ENCODE results near the gene PAX3.

Gene PAX3

GRCh38 chr2:222264791-222265320 lies 33.9 kb downstream of the PAX3 start:
- DNase-seq: no peak

GRCh38 chr2:222261504-222261903 lies 37.3 kb downstream of the PAX3 start:
- no peak for DNase-seq

DNA sequence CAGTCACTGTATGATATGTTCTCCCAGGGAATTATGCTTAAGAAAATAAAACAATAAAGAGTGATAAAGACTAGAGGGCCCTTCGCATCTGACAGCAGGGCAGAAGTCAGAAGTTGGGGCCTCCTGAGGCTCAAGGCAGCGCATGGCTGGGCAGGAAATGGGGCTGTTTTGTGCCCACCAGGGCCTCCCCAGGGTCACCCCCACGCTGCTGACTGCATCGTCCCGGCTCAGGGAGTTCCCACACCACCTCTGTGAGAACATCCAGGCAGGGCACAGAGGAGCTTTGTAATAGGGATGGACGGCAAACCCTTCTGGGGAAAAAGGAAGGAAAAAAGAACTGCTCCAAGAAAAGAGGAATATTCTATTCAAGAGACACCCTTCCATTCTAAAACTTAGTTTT lies 41.2 kb downstream of the PAX3 start:
- no peak for DNase-seq

GRCh38 chr2:222256250-222256649 lies 42.5 kb downstream of the PAX3 start:
- no peak for DNase-seq

GRCh38 chr2:222255090-222255489 lies 43.7 kb downstream of the PAX3 start:
- no peak for DNase-seq

DNA sequence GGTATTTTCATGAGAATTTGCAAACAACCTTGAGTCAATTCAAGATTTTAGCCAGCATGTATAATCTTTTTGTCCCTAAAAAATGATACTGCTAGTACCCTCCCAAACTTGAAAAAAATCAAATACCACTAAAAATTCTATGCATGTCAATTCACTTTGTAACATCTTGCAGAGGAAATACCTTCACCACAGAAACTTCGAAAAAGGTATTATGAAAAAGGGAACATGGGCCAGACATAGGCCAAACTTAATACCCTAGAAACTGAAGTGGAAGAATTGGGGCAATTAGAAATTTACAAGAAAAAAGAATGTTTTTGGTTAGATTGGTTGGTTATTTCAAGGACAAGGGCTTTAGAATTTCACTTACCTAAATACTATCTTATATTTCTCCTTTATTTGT lies 48.5 kb downstream of the PAX3 start:
- no peak for DNase-seq

- no peak for DNase-seq
Observed at GRCh38 chr2:222249444-222249843, 49.4 kb downstream of the PAX3 start.

GRCh38 chr2:222248818-222249217 lies 50.0 kb downstream of the PAX3 start:
- DNase-seq: no peak

DNA sequence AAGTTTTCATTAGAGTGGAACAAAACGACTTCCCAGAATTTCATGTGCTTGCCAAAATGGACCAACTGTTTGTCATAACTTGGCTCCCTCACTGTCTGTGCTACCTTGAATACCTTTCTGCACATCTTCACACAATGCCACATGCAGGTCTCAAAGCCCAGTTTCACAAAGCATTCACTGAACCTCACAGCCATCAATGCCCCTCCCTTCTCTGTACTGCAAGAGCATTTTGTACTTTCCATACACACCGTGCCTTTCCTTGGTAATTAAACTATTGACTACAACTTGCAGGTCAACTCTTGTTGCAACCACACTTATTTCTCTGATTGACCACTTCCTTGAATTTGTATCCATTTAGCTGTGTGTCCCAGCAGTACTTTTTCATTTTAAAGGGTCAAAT lies 50.5 kb downstream of the PAX3 start:
- no peak for DNase-seq

- DNase-seq: no peak
Observed at GRCh38 chr2:222242532-222242931, 56.3 kb downstream of the PAX3 start.

DNA sequence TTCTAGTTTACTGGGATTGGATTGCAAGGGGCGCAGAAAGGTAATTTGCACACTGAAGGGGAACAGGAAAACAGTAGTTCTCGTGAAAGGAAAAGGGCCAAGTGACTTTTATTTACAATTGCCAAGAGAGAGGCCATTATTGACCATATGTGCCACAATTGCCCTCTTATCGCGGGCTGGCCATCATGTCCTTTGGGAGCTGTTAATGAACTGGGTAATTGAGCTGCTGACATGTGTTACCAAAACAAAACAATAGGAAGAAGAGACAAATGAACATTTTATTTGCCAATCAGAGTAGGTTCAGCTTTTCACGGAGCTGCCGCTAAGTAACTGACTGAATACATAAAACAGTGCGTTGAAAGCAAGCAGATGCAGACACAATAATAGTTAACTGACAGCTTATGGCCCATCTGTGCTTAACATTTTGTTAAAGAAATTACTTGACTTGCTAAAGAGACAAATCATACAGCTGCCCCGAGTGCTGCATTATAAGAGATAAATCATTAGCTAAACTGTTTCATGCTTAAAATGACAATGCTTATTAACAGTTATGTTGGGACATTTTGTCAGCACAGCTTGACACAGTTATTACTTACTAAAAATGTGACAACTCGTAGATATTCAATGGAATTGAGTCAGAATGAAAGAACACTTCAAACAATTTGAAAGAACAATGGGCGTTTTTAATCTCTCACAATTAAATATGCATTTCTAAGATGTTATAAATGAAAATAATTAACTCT lies 57.5 kb downstream of the PAX3 start:
- no peak for DNase-seq

DNA sequence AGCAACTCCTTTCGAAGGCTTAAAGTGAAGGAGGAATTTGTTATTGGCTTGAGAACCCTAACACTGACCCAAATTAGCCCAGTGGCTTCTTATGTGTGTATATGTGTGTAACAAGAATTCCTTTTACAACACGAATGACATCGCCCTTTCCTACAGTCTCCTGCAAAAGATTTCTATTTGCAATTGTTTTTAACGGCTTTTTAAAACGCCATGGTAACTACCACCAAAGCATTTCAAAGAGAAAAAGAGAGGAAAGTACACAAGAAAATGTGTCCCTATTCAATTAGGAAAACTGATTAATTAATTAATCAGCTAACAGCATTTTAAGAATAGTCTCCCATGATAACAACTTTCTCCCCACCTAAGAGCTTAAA lies 58.1 kb downstream of the PAX3 start:
- DNase-seq: no peak

DNA sequence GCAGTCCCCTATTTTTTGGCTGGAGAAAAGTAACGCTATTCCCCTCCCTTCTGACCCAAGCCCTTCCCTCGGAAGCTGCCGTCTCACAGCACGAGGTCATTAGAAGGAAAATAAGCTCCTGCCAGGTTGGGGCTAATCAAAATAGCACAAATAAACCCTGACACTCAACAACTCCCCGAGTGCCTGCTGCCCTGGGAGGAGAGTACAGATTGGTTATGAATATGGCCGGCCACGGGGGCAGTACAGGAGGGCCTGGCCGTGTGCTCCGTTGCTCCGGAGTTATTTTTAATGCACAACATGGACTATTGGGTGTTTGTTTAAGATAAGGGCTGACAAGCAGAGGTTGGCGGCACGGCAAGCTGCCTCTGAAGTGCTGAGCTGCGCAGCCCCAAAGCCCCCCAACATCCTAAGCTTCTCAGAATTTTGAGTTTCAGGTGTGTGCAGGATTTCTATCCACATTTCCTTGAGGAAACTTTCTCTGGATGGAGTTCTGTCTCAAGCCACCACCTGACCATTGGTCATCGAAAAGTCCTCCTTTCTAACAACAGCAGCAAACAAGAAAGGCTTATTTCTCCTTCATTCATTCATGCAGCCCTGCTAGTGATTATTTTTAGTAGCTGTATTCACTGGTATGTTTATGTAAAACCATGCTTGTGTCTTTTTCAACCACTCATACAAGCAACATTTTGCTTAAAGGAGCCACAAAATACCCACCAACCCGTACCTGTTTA lies 58.7 kb downstream of the PAX3 start:
- DNase-seq: no peak

GRCh38 chr2:222239091-222239490 lies 59.7 kb downstream of the PAX3 start:
- no peak for DNase-seq

DNA sequence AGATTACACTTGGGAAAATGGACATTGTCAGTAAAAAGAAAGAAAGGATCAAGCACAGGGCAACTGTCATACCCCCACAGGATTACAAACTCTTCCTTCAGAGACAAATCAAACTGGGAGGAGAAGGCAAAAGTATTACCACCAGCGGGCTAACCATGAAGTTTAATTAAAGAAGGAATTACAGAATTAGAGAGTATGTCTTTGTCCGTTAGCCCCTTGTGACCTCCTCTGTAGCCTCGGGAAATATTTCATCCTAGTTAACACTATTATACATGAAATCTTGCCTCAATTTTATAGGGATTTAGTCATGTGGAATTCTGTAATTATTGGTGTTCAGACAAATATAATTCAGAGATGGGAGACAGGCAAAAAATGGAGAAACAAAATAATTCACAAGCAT lies 60.7 kb downstream of the PAX3 start:
- no peak for DNase-seq

DNA sequence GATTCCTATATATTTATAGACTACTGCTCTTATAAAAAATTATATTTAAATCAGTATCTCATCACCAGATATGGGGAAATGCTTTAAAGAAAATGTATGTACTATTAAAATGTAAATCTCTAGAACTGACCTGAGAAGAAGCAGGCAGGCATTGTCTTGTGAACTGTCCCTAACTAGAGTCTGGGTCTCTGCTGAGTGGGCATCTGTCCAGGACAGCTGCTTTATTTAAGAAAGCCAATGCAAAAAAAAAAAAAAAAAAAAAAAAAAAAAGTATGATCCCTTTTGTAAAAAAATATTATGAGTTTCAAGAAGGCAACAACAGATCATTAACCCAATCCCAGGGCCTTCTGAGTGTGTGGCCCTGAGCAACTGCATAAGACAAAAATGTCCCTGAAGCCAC lies 66.0 kb downstream of the PAX3 start:
- no peak for DNase-seq

- DNase-seq: no peak
Observed at GRCh38 chr2:222232372-222232771, 66.4 kb downstream of the PAX3 start.

GRCh38 chr2:222228054-222228453 lies 70.7 kb downstream of the PAX3 start:
- no peak for DNase-seq

DNA sequence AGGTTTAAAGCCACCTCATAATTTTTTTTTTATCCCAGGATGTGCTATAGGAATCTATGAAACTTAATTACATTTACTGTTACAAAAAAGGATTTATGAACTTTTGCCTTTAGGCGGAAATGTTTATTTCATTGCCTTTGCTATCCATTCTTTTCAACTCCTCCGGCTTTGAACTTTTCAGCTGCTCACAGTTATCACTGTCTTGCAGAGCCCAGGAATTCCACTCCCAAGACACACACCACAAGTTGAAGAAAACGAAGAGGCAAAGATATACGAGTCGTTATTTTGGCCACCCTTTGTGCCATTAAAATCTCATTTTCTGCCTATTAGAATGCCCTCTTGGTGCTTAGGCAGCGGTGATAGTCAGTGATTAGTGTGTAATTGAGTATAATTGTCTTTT lies 80.0 kb downstream of the PAX3 start:
- DNase-seq: no peak

- DNase-seq: no peak
Observed at GRCh38 chr2:222217712-222218111, 81.1 kb downstream of the PAX3 start.

- DNase-seq: no peak
Observed at GRCh38 chr2:222214885-222215284, 83.9 kb downstream of the PAX3 start.

DNA sequence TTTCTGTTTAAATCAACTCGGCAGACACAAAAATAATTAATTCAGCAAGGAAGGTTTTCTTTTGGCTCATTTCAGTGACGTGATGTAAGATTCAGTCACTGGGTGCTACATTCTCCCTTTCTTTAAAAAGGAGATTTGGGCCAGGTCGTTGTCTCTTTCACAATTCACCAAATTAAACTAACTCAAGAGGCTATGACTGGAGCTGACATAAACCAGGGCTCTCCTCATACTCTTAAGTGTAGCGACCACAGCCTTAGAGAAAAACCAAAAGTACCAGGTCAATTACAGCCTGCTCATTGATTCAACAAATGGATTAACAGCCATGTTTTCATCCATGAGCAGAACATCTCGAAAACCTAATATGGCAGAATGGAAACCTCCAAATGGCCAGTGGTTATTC lies 85.7 kb downstream of the PAX3 start:
- DNase-seq: no peak

GRCh38 chr2:222212571-222212970 lies 86.2 kb downstream of the PAX3 start:
- no peak for DNase-seq

GRCh38 chr2:222208010-222208690 lies 90.6 kb downstream of the PAX3 start:
- no peak for DNase-seq

Measured in T-helper 1 cell (primary cell).